Fibroblast of pulmonary artery (primary cell): ENCODE data around the gene IGLL1.

Experiments
- DNase-seq: peaks from one replicate; pipeline ENCODE4 v3.0.0-alpha.2; 2010; ENCODE audit warnings: low read depth
- H3K4me3 ChIP-seq: replicated peaks from 2 replicates; pipeline ENCODE4 v1.5.1; 2011; ENCODE audit warnings: low read depth, mild to moderate bottlenecking, control low read depth, low read length, moderate library complexity
- TF ChIP-seq, protein P1 (sequence below): IDR thresholded peaks from 2 replicates; pipeline ENCODE4 v1.5.1; 2011; ENCODE audit warnings: mild to moderate bottlenecking, control low read depth, low read length, inconsistent platforms; ENCODE audit errors: missing control alignments

The IGLL1 gene

GRCh38 chr22:23532731-23533130, 47.4 kb downstream of the IGLL1 start:
- no peak overlapping the region for H3K4me3 ChIP-seq
- TF ChIP-seq, protein P1, sequence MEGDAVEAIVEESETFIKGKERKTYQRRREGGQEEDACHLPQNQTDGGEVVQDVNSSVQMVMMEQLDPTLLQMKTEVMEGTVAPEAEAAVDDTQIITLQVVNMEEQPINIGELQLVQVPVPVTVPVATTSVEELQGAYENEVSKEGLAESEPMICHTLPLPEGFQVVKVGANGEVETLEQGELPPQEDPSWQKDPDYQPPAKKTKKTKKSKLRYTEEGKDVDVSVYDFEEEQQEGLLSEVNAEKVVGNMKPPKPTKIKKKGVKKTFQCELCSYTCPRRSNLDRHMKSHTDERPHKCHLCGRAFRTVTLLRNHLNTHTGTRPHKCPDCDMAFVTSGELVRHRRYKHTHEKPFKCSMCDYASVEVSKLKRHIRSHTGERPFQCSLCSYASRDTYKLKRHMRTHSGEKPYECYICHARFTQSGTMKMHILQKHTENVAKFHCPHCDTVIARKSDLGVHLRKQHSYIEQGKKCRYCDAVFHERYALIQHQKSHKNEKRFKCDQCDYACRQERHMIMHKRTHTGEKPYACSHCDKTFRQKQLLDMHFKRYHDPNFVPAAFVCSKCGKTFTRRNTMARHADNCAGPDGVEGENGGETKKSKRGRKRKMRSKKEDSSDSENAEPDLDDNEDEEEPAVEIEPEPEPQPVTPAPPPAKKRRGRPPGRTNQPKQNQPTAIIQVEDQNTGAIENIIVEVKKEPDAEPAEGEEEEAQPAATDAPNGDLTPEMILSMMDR, result no peak
- no peak for DNase-seq

DNA sequence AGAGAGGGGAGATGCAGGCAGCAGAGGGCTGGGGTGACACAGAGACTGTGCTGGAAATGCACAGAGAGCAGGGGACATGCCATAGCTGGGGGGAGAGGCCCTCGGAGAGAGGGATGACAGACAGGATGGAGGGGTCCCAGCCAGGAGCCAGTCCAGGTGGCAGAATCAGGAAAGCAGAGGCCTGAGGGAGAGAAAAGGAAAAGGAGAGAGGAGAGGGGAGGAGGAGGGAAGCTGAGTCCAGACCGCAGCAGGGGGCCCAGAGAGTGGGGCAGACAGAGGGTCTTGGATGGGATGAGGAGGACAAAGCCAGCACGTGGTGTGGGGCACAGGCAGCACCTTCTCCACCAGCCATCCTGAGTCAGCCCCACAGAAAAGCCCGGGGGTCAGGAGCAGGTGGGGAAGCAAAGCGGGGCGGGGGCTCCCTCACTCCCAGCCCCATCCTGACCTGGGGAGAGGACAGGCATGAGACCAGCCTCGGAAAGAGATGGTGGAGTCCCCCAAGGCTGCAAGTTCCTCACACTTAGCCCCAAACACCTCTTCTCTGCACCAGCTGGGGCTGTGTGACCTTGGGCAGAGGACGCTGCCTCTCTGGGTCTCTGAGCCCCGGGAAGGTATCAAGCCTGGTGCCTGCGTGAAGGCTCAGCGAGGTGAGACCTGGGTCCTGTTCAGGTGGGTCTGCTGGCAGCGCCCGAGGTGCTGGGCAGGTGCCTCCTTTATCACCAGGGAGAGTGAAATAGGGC, 48.0 kb downstream of the IGLL1 start:
- DNase-seq, result no peak
- TF ChIP-seq, protein P1, result no peak
- H3K4me3 ChIP-seq, result no peak overlapping the region

- H3K4me3 ChIP-seq, result no peak overlapping the region
- TF ChIP-seq, protein P1, result no peak
- no peak for DNase-seq
Measured at GRCh38 chr22:23531283-23531956, 48.7 kb downstream of the IGLL1 start.

GRCh38 chr22:23530766-23531282, 49.3 kb downstream of the IGLL1 start:
- TF ChIP-seq, protein P1, result no peak
- no peak for DNase-seq
- H3K4me3 ChIP-seq, result no peak overlapping the region

- no peak overlapping the region for H3K4me3 ChIP-seq
- DNase-seq, result no peak
- TF ChIP-seq, protein P1, result no peak
Measured at GRCh38 chr22:23530106-23530505, 50.0 kb downstream of the IGLL1 start.

GRCh38 chr22:23529166-23530103, 50.7 kb downstream of the IGLL1 start:
- TF ChIP-seq, protein P1, result no peak
- DNase-seq, result no peak

More at GRCh38 chr22:23529166-23530103, 50.7 kb downstream of the IGLL1 start:
- H3K4me3 ChIP-seq, result no peak overlapping the region
